Measurements from ENCODE around the gene UHMK1.
A peak's percentile ranks its signal among the peaks of the same experiment; 100 is the strongest.

- TF ChIP-seq CTCF (IDR thresholded peaks at IDR 0.05) (no peak), POLR2A (IDR thresholded peaks at IDR 0.05) (no peak), POLR2AphosphoS5 (IDR thresholded peaks at IDR 0.05; ENCODE audit: insufficient read depth in 1 of 2, low read depth in 1 of 2) (peak; percentile 34 to 64)
These were observed 56.6 kb downstream of the UHMK1 start for GRCh38 chr1:162554258-162554657.
